ENCODE data around the gene CLASP1.

DNA sequence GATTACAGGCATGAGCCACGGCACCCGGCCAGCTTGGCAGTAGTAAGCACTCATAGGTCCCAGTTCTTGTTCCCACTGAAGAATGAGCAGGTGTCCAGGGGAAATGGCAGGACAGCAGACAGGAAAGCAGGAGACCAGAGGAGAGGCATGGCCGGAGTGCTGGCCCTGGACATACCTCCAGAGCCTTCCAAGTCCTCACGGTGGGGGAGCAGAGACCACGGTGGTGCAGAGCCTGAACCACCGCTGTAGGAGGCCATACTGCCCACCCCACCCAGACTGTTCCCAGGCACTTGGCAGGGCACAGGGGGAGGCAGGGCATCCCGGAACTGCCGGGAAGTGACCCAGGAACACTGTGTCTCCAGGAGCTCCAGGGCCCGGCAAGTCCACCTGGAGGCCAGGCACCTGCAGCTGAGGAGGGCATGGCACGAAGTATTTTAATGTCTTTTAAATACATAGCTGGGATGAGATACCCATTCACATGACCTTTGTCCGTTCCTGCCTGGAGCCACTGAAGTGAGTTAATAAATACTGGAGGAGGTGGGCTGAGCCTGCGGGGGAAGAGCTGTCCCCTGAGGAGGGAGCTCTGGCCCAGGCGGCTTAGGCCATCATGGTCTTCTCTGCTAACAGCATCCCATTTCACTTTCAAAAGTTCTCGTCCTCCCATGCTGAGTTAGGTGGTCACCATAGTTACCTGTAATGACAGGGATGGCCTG is 314.5 kb downstream of the CLASP1 start:
- TF ChIP-seq, protein P1, sequence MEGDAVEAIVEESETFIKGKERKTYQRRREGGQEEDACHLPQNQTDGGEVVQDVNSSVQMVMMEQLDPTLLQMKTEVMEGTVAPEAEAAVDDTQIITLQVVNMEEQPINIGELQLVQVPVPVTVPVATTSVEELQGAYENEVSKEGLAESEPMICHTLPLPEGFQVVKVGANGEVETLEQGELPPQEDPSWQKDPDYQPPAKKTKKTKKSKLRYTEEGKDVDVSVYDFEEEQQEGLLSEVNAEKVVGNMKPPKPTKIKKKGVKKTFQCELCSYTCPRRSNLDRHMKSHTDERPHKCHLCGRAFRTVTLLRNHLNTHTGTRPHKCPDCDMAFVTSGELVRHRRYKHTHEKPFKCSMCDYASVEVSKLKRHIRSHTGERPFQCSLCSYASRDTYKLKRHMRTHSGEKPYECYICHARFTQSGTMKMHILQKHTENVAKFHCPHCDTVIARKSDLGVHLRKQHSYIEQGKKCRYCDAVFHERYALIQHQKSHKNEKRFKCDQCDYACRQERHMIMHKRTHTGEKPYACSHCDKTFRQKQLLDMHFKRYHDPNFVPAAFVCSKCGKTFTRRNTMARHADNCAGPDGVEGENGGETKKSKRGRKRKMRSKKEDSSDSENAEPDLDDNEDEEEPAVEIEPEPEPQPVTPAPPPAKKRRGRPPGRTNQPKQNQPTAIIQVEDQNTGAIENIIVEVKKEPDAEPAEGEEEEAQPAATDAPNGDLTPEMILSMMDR (conservative IDR thresholded peaks at IDR 0.05) = no peak
- TF ChIP-seq ZFX (IDR thresholded peaks at IDR 0.05) = no peak
